ENCODE data around the gene KRTCAP2.

KRTCAP2 gene

GRCh38 chr1:155183775-155184221 lies 10.7 kb upstream of the KRTCAP2 start:
- DNase-seq (ENCODE audit: low spot score) = no peak

- DNase-seq (ENCODE audit: low spot score) = no peak
Measured at GRCh38 chr1:155182052-155182550, 9.0 kb upstream of the KRTCAP2 start.

GRCh38 chr1:155181371-155182051 lies 8.4 kb upstream of the KRTCAP2 start:
- DNase-seq (ENCODE audit: low spot score) = no peak

- no peak for DNase-seq (ENCODE audit: low spot score)
Measured at GRCh38 chr1:155179112-155180031, 6.3 kb upstream of the KRTCAP2 start.

- DNase-seq (ENCODE audit: low spot score) = no peak
Measured at GRCh38 chr1:155178441-155179111, 5.5 kb upstream of the KRTCAP2 start.

- DNase-seq (ENCODE audit: low spot score) = no peak
Measured at GRCh38 chr1:155177918-155178281, 4.8 kb upstream of the KRTCAP2 start.

GRCh38 chr1:155177192-155177917 lies 4.3 kb upstream of the KRTCAP2 start:
- DNase-seq (ENCODE audit: low spot score) = no peak

GRCh38 chr1:155176544-155177071 lies 3.5 kb upstream of the KRTCAP2 start:
- peak; percentile 80 for DNase-seq (ENCODE audit: low spot score)

- DNase-seq (ENCODE audit: low spot score) = no peak
Measured at GRCh38 chr1:155175927-155176371, 2.8 kb upstream of the KRTCAP2 start.

- no peak for DNase-seq (ENCODE audit: low spot score)
Measured at GRCh38 chr1:155175281-155175926, 2.3 kb upstream of the KRTCAP2 start.

- peak; percentile 44 for DNase-seq (ENCODE audit: low spot score)
Measured at GRCh38 chr1:155174324-155175280, 1.5 kb upstream of the KRTCAP2 start.

GRCh38 chr1:155173478-155174323 lies 597 bp upstream of the KRTCAP2 start, which contains the start of gene TRIM46:
Gene TRIM46, plus strand, starts transcription at chr1:155173849. Its CDS starts 118 bp downstream, at chr1:155173967.
- DNase-seq (ENCODE audit: low spot score) = peak; percentile 55

GRCh38 chr1:155171836-155172731 lies 1.0 kb downstream of the KRTCAP2 start:
- no peak for DNase-seq (ENCODE audit: low spot score)

- no peak for DNase-seq (ENCODE audit: low spot score)
Measured at GRCh38 chr1:155170806-155171205, 2.3 kb downstream of the KRTCAP2 start.

GRCh38 chr1:155170101-155170785 lies 2.9 kb downstream of the KRTCAP2 start:
- no peak for DNase-seq (ENCODE audit: low spot score)

- no peak for DNase-seq (ENCODE audit: low spot score)
Measured at GRCh38 chr1:155169541-155169940, 3.6 kb downstream of the KRTCAP2 start.
